A673 (cell line): ENCODE results near the gene PRTN3. TPM values are rescaled to one million over a fixed set of nuclear protein-coding genes. Genes with fewer than 3 reads are reported as not detected.

ENCODE experiments used
- BruUV-seq: library from RNA; stranded (reverse); fragments of 400-500 nt; replicated peaks from 2 replicates; lab custom pipeline; 2021; lab: Mats Ljungman, UMichigan
- CTCF ChIA-PET: fragments of 300-600 bp; sonication (Branson Sonifier 250); formaldehyde crosslinking; loops from one replicate; lab custom pipeline; 2022; ENCODE audit warnings: antibody characterized with exemption; lab: Charles Lee
- POLR2A ChIA-PET: fragments of 300-600 bp; sonication (Branson Sonifier 250); formaldehyde crosslinking; loops from one replicate; lab custom pipeline; 2022; ENCODE audit warnings: antibody characterized with exemption; ENCODE audit not compliant: low non-redundant PET; lab: Charles Lee
- DNase-seq: peaks from one replicate; pipeline ENCODE4 v3.0.0-alpha.2; 2015; ENCODE audit warnings: low spot score
- H3K27ac ChIP-seq: fragments of 200-600 bp; sonication (generic); 2 replicates; pipeline ENCODE4 v1.5.1; 2016; ENCODE audit warnings: mixed run types, low read depth, mild to moderate bottlenecking, mixed read lengths, antibody characterized with exemption, low read length; ENCODE audit not compliant: poor library complexity, severe bottlenecking
- H3K27me3 ChIP-seq: fragments of 200-600 bp; sonication (generic); replicated peaks from 2 replicates; pipeline ENCODE4 v1.6.1; 2017; ENCODE audit warnings: mixed run types, low read depth, mild to moderate bottlenecking, mixed read lengths, antibody characterized with exemption, low read length; ENCODE audit not compliant: insufficient read depth, poor library complexity
- H3K36me3 ChIP-seq: fragments of 200-600 bp; sonication (generic); 2 replicates; pipeline ENCODE4 v1.6.1; 2016; ENCODE audit warnings: mixed run types, mild to moderate bottlenecking, mixed read lengths, antibody characterized with exemption, low read length; ENCODE audit not compliant: insufficient read depth, poor library complexity, severe bottlenecking
- H3K4me1 ChIP-seq: fragments of 200-600 bp; sonication (generic); 2 replicates; pipeline ENCODE4 v1.6.1; 2017; ENCODE audit warnings: mixed run types, mild to moderate bottlenecking, mixed read lengths, antibody characterized with exemption, low read length; ENCODE audit not compliant: insufficient read depth, poor library complexity, severe bottlenecking
- H3K4me3 ChIP-seq: fragments of 200-600 bp; sonication (generic); 2 replicates; pipeline ENCODE4 v1.5.1; 2016; ENCODE audit warnings: low read depth, mixed run types, mild to moderate bottlenecking, mixed read lengths, low read length; ENCODE audit not compliant: poor library complexity, severe bottlenecking
- H3K9me3 ChIP-seq: fragments of 200-600 bp; sonication (generic); 2 replicates; pipeline ENCODE4 v1.6.1; 2016; ENCODE audit warnings: mixed run types, low read depth, mild to moderate bottlenecking, mixed read lengths, antibody characterized with exemption, low read length; ENCODE audit not compliant: poor library complexity, severe bottlenecking
- CTCF ChIP-seq: fragments of 300-800, 200-600 bp; sonication (generic); conservative IDR thresholded peaks from 2 replicates; pipeline ENCODE4 v1.5.1; 2017; ENCODE audit warnings: low read depth, mild to moderate bottlenecking, antibody characterized with exemption, low read length, moderate library complexity, mixed read lengths
- EZH2 ChIP-seq: fragments of 200-600 bp; sonication (generic); IDR thresholded peaks from 2 replicates; pipeline ENCODE4 v1.6.1; 2017; ENCODE audit warnings: borderline replicate concordance, low read depth, mild to moderate bottlenecking, mixed read lengths, antibody characterized with exemption, low read length; ENCODE audit not compliant: poor library complexity, severe bottlenecking
- intact Hi-C: fragments of 100-400 bp; cut with micrococcal nuclease; formaldehyde crosslinking; loops from one replicate; pipeline ENCODE4 v1.10.0; 2022; ENCODE audit not compliant: unreplicated experiment
- total RNA-seq: library from RNA; stranded (reverse); gene quantifications from 2 replicates; pipeline ENCODE4 v1.2.3, GENCODE V29; 2021

The PRTN3 gene
- total RNA-seq, 1 experiment from 2014 or later, result not detected

- ChIA-PET POLR2A (no interaction called here), CTCF (no interaction called here)
- H3K36me3 ChIP-seq, result peaks cover 28% of the 10 kb centered on the region
- H3K4me1 ChIP-seq, result peaks cover 48% of the 10 kb centered on the region
- no peak overlapping the region for H3K27ac ChIP-seq
- intact Hi-C loops, result no loop called here
- no peaks in the 10 kb centered on the region for H3K27me3 ChIP-seq
- no TSS peak for BruUV-seq
- DNase-seq, result peak; percentile 84
- no peak for TF ChIP-seq CTCF
- no peak for TF ChIP-seq EZH2
- no peaks in the 10 kb centered on the region for H3K9me3 ChIP-seq
- H3K4me3 ChIP-seq, result no peak overlapping the region
Observed at GRCh38 chr19:873084-873483, 32.3 kb downstream of the PRTN3 start.

GRCh38 chr19:873561-874041 is 32.8 kb downstream of the PRTN3 start:
- peaks cover 24% of the 10 kb centered on the region for H3K36me3 ChIP-seq
- ChIA-PET CTCF (no interaction called here), POLR2A (no interaction called here)
- no peak overlapping the region for H3K4me3 ChIP-seq
- H3K27me3 ChIP-seq, result no peaks in the 10 kb centered on the region
- intact Hi-C loops, result no loop called here
- no TSS peak for BruUV-seq
- TF ChIP-seq EZH2 (no peak), CTCF (no peak)
- peaks cover 43% of the 10 kb centered on the region for H3K4me1 ChIP-seq
- no peak for DNase-seq
- H3K27ac ChIP-seq, result no peak overlapping the region
- no peaks in the 10 kb centered on the region for H3K9me3 ChIP-seq

DNA sequence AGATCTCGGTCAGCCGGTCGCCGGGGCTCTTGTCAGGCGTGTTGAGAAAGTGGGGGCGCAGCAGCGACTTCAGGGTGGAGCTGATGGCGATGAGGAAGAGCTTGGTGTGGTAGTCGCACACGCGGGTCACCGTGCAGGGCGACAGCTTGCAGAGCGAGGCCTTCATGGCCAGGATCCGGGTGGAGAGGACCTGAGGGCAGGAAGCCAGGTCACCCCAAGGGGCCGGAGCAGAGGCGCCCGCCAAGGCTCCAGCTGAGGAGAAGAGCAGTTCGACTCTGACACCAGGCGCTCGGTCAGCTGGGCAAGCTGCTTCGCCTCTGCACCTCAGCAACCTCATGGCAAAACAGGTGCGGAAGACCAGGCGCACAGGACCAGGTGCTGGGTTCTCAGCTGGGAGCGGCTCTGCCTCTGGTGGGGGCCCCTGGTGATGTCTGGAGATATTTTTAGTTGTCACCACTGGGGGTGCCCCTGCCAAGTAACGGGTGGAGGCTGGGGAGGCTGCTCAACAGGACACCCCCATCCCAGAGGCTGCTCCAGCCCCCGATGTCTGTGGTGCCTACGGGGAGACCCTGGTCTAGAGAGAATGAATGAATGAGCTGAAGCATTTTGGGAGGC is 34.6 kb downstream of the PRTN3 start:
- no peak for DNase-seq
- Histone ChIP-seq H3K27me3 (no peaks in the 10 kb centered on the region), H3K36me3 (peaks cover 16% of the 10 kb centered on the region), H3K9me3 (no peaks in the 10 kb centered on the region), H3K27ac (no peak overlapping the region), H3K4me1 (peaks cover 25% of the 10 kb centered on the region), H3K4me3 (no peak overlapping the region)
- ChIA-PET CTCF (no interaction called here), POLR2A (no interaction called here)
- intact Hi-C loops, result no loop called here
- BruUV-seq, result no TSS peak
- TF ChIP-seq CTCF (no peak), EZH2 (no peak)
